ENCODE data around the gene EEF1AKMT3.
"Not testable (repeated sequence)": the region's sequence is repeated elsewhere in the genome, so short reads cannot be mapped to it uniquely, and the experiment has no call there.

Gene EEF1AKMT3

DNA sequence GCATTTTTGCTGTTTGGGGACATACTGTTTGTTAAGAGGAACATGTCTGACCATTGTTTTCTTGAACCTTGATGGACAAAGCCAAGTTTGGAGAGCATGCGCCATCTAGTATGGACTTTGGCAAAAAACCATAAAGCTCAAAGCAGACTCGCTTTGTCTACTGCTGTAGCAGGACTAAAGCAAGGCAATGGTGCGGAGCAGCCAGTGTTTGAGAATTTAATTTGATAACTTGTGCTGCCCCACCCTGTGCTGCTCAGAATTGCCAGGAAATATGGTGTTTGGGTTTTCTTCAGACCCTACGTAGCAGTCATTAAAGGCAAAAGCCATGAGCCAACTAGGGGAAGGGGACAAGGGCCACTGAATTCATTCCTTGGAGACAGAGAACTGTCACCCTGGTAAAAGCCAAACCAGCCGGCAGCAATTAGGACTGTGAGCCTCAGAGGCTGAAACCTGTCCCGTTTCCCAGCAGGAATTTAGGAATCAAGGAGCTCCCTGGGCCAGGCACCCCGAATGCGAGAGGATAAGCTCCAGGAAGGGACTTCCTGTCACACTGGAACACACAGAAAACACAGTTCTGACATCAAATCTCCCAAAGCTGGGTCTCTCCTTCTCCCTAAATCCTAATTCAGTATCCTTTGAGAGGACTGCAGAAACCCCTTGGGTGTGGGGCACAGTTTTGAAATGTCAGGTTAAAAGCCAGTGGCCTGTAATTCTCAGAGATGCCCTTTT is 45.0 kb downstream of the EEF1AKMT3 start:
- H3K9me2 ChIP-seq (replicated peaks; ENCODE audit: low read depth, low read length) = no peaks in the 10 kb centered on the region
- H4K20me1 ChIP-seq (ENCODE audit: insufficient read depth, low read length, poor library complexity, severe bottlenecking) = no peaks in the 10 kb centered on the region
- H3F3A ChIP-seq (ENCODE audit: low read depth) = no peaks in the 10 kb centered on the region
- peaks cover 21% of the 10 kb centered on the region; the same call in 1 of the 2 replicates for H3K36me3 ChIP-seq (ENCODE audit: insufficient read depth, low read length)
- H3K4me3 ChIP-seq (ENCODE audit: low read length, poor library complexity, severe bottlenecking) = no peak overlapping the region
- no peak overlapping the region for H3K9ac ChIP-seq (ENCODE audit: low read depth, low read length, poor library complexity, severe bottlenecking)
- no peak overlapping the region for H2AFZ ChIP-seq (ENCODE audit: low read length)
- no peaks in the 10 kb centered on the region for H3K4me1 ChIP-seq (ENCODE audit: insufficient read depth, low read length, poor library complexity, severe bottlenecking)
- H3K79me2 ChIP-seq (ENCODE audit: insufficient read depth, low read length) = no peaks in the 10 kb centered on the region
- no peaks in the 10 kb centered on the region for H3K9me3 ChIP-seq (ENCODE audit: insufficient read depth, low read depth, low read length)
- no peak for TF ChIP-seq EZH2phosphoT487 (IDR thresholded peaks at IDR 0.05; ENCODE audit: borderline replicate concordance)
- TF ChIP-seq CTCF (conservative IDR thresholded peaks at IDR 0.05; ENCODE audit: low read length) = no peak
- no peak overlapping the region for H3K4me2 ChIP-seq (ENCODE audit: low read depth, low read length, poor library complexity, severe bottlenecking)
- no peaks in the 10 kb centered on the region for H3K27me3 ChIP-seq (ENCODE audit: insufficient read depth, low read length, poor library complexity, severe bottlenecking)

- not testable (repeated sequence) for H3K4me2 ChIP-seq (ENCODE audit: low read depth, low read length, poor library complexity, severe bottlenecking); H3K79me2 ChIP-seq (ENCODE audit: insufficient read depth, low read length); H3F3A ChIP-seq (ENCODE audit: low read depth); H3K9me3 ChIP-seq (ENCODE audit: insufficient read depth, low read depth, low read length); H3K9me2 ChIP-seq (replicated peaks; ENCODE audit: low read depth, low read length); H3K9ac ChIP-seq (ENCODE audit: low read depth, low read length, poor library complexity, severe bottlenecking); H4K20me1 ChIP-seq (ENCODE audit: insufficient read depth, low read length, poor library complexity, severe bottlenecking); H3K4me3 ChIP-seq (ENCODE audit: low read length, poor library complexity, severe bottlenecking); H2AFZ ChIP-seq (ENCODE audit: low read length); H3K27me3 ChIP-seq (ENCODE audit: insufficient read depth, low read length, poor library complexity, severe bottlenecking); H3K4me1 ChIP-seq (ENCODE audit: insufficient read depth, low read length, poor library complexity, severe bottlenecking)
- peaks cover 26% of the 10 kb centered on the region; the same call in 1 of the 2 replicates for H3K36me3 ChIP-seq (ENCODE audit: insufficient read depth, low read length)
These were observed 45.5 kb downstream of the EEF1AKMT3 start for GRCh38 chr12:57817990-57818331.

- not testable (repeated sequence) for H3K4me2 ChIP-seq (ENCODE audit: low read depth, low read length, poor library complexity, severe bottlenecking); H4K20me1 ChIP-seq (ENCODE audit: insufficient read depth, low read length, poor library complexity, severe bottlenecking); H3K27me3 ChIP-seq (ENCODE audit: insufficient read depth, low read length, poor library complexity, severe bottlenecking); H3K4me1 ChIP-seq (ENCODE audit: insufficient read depth, low read length, poor library complexity, severe bottlenecking); H3K9ac ChIP-seq (ENCODE audit: low read depth, low read length, poor library complexity, severe bottlenecking); H3K9me3 ChIP-seq (ENCODE audit: insufficient read depth, low read depth, low read length); H3K79me2 ChIP-seq (ENCODE audit: insufficient read depth, low read length); H3F3A ChIP-seq (ENCODE audit: low read depth); H3K9me2 ChIP-seq (replicated peaks; ENCODE audit: low read depth, low read length); H3K4me3 ChIP-seq (ENCODE audit: low read length, poor library complexity, severe bottlenecking); H2AFZ ChIP-seq (ENCODE audit: low read length)
- H3K36me3 ChIP-seq (ENCODE audit: insufficient read depth, low read length) = peaks cover 48% of the 10 kb centered on the region; the same call in 1 of the 2 replicates
These were observed 47.7 kb downstream of the EEF1AKMT3 start for GRCh38 chr12:57820119-57820518.

DNA sequence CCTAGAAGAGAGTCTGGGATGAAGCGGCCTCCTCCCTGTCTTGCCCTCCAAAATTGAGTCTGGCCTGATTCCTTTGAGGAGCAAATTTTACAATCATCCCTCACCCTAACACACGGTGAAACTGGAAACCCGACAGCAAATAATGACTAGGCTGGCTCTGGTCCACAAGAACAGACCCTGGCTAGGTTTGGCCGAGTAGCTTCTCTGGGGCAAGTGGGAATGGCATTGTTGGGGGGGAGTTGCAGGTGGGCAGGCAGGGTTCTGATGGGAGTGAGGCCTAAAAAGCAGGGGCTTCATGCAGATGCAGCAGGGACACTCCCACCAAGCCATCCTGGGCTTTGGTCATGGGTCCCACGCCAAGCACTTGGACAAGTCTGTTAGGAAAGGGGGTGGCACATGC is 48.6 kb downstream of the EEF1AKMT3 start:
- not testable (repeated sequence) for H3F3A ChIP-seq (ENCODE audit: low read depth); H3K4me2 ChIP-seq (ENCODE audit: low read depth, low read length, poor library complexity, severe bottlenecking); H3K4me3 ChIP-seq (ENCODE audit: low read length, poor library complexity, severe bottlenecking); H3K9me2 ChIP-seq (replicated peaks; ENCODE audit: low read depth, low read length); H3K79me2 ChIP-seq (ENCODE audit: insufficient read depth, low read length); H3K9ac ChIP-seq (ENCODE audit: low read depth, low read length, poor library complexity, severe bottlenecking); H4K20me1 ChIP-seq (ENCODE audit: insufficient read depth, low read length, poor library complexity, severe bottlenecking); H3K27me3 ChIP-seq (ENCODE audit: insufficient read depth, low read length, poor library complexity, severe bottlenecking); H3K9me3 ChIP-seq (ENCODE audit: insufficient read depth, low read depth, low read length); H3K4me1 ChIP-seq (ENCODE audit: insufficient read depth, low read length, poor library complexity, severe bottlenecking); H2AFZ ChIP-seq (ENCODE audit: low read length)
- H3K36me3 ChIP-seq (ENCODE audit: insufficient read depth, low read length) = peaks cover 57% of the 10 kb centered on the region; the same call in 1 of the 2 replicates

Data from Loucy (cell line).